Daoy (cell line): ENCODE data around the gene CRLF2. TPM values are rescaled to one million over a fixed set of nuclear protein-coding genes. Genes with fewer than 3 reads are reported as not detected.
"Not testable (repeated sequence)": the region's sequence is repeated elsewhere in the genome, so short reads cannot be mapped to it uniquely, and the experiment has no call there.

ENCODE experiments used
- DNase-seq: peaks from one replicate; pipeline ENCODE4 v3.0.0-alpha.2; 2015; ENCODE audit warnings: low read depth
- total RNA-seq: library from RNA; depleted of rRNA; stranded (reverse); fragments of >200 nt; shearing (Covaris generic); gene quantifications from 2 replicates; pipeline ENCODE4 v1.2.3, GENCODE V29; 2014

CRLF2 gene
- total RNA-seq, 1 experiment from 2014 or later = 0.46 TPM

GRCh38 chrX:1169189-1169588 lies 43.3 kb downstream of the CRLF2 start:
- DNase-seq = no peak

- no peak for DNase-seq
Observed at GRCh38 chrX:1167918-1168481, 44.4 kb downstream of the CRLF2 start.

GRCh38 chrX:1167466-1167865 lies 45.0 kb downstream of the CRLF2 start:
- no peak for DNase-seq

- DNase-seq = peak; percentile 47
Observed at GRCh38 chrX:1165535-1166196, 46.8 kb downstream of the CRLF2 start.

GRCh38 chrX:1164322-1165288 lies 47.8 kb downstream of the CRLF2 start:
- no peak for DNase-seq

- DNase-seq = peak; percentile 65
Observed at GRCh38 chrX:1163231-1163630, 49.2 kb downstream of the CRLF2 start.

- no peak for DNase-seq
Observed at GRCh38 chrX:1162119-1162916, 50.1 kb downstream of the CRLF2 start.

GRCh38 chrX:1159548-1159947 lies 52.9 kb downstream of the CRLF2 start:
- no peak for DNase-seq

GRCh38 chrX:1156681-1157455 lies 55.6 kb downstream of the CRLF2 start:
- DNase-seq = not testable (repeated sequence)

GRCh38 chrX:1153940-1154339 lies 58.5 kb downstream of the CRLF2 start:
- DNase-seq = peak; percentile 39

- no peak for DNase-seq
Observed at GRCh38 chrX:1152090-1152489, 60.4 kb downstream of the CRLF2 start.

- DNase-seq = no peak
Observed at GRCh38 chrX:1151378-1152077, 60.9 kb downstream of the CRLF2 start.

GRCh38 chrX:1150569-1151347 lies 61.7 kb downstream of the CRLF2 start:
- no peak for DNase-seq

- DNase-seq = no peak
Observed at GRCh38 chrX:1147611-1148515, 64.6 kb downstream of the CRLF2 start.

GRCh38 chrX:1144293-1144692 lies 68.2 kb downstream of the CRLF2 start:
- DNase-seq = no peak
